Ishikawa (cell line): ENCODE results near the gene SLC24A3.

Source experiments
- CEBPB ChIP-seq: IDR thresholded peaks from 2 replicates; pipeline ENCODE4 v1.6.1; 2012
- CREB1 ChIP-seq: IDR thresholded peaks from 2 replicates; pipeline ENCODE4 v1.6.1; 2012; ENCODE audit warnings: low read depth
- EGR1 ChIP-seq: IDR thresholded peaks from 2 replicates; pipeline ENCODE4 v1.6.1; 2012
- EP300 ChIP-seq: IDR thresholded peaks from 2 replicates; pipeline ENCODE4 v1.6.1; 2012; ENCODE audit warnings: borderline replicate concordance
- FOXM1 ChIP-seq: IDR thresholded peaks from 2 replicates; pipeline ENCODE4 v1.6.1; 2012; ENCODE audit warnings: low read depth, borderline replicate concordance
- NFIC ChIP-seq: IDR thresholded peaks from 2 replicates; pipeline ENCODE4 v1.6.1; 2012
- RAD21 ChIP-seq: IDR thresholded peaks from 2 replicates; pipeline ENCODE4 v1.6.1; 2012; ENCODE audit warnings: low read depth
- TAF1 ChIP-seq: IDR thresholded peaks from 2 replicates; pipeline ENCODE4 v1.6.1; 2012; ENCODE audit warnings: low read depth, mild to moderate bottlenecking
- TCF12 ChIP-seq: IDR thresholded peaks from 2 replicates; pipeline ENCODE4 v1.6.1; 2012; ENCODE audit warnings: low read depth
- TEAD4 ChIP-seq: IDR thresholded peaks from 2 replicates; pipeline ENCODE4 v1.6.1; 2012
- YY1 ChIP-seq: IDR thresholded peaks from 2 replicates; pipeline ENCODE4 v1.6.1; 2012; ENCODE audit warnings: low read depth
- ZBTB7A ChIP-seq: IDR thresholded peaks from 2 replicates; pipeline ENCODE4 v1.6.1; 2012; ENCODE audit warnings: low read depth
- TF ChIP-seq, protein P1 (sequence below): IDR thresholded peaks from 2 replicates; pipeline ENCODE4 v1.6.1; 2012
- TF ChIP-seq, protein P2 (sequence below): IDR thresholded peaks from 2 replicates; pipeline ENCODE4 v1.6.1; 2012; ENCODE audit warnings: low read depth, mild to moderate bottlenecking
- TF ChIP-seq, protein P3 (sequence below): IDR thresholded peaks from 2 replicates; pipeline ENCODE4 v1.6.1; 2012

SLC24A3 gene

GRCh38 chr20:19376451-19377229, 164.2 kb downstream of the SLC24A3 start:
- TF ChIP-seq, protein P1, sequence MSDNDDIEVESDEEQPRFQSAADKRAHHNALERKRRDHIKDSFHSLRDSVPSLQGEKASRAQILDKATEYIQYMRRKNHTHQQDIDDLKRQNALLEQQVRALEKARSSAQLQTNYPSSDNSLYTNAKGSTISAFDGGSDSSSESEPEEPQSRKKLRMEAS: no peak
- TF ChIP-seq TCF12 (no peak), TEAD4 (no peak), NFIC (no peak), EP300 (no peak), TAF1 (no peak), RAD21 (no peak), YY1 (no peak), ZBTB7A (no peak), EGR1 (no peak), FOXM1 (no peak)

GRCh38 chr20:19378058-19378457, 165.6 kb downstream of the SLC24A3 start:
- no peak for TF ChIP-seq EGR1

DNA sequence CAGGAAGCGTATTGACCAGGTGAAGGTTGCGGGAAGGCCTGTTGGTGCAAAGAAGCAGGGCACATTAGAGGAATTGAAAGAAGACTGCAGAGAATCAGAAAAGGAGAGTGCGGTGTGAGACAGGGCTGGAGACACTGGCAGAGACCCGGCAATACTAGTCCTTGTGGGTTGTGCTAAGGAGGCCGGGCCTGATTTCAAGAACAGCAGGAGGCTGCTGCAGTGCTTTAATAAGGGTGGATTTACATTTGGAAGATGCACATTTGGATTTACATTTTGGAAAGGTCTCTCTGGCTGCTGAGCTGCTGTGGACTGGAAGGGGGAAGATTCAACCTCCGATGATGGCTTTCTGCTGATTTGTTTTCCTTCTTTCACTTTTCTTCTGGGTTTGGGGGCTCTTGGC, 167.8 kb downstream of the SLC24A3 start:
- no peak for TF ChIP-seq ZBTB7A
- TF ChIP-seq RAD21: no peak
- no peak for TF ChIP-seq TAF1
- no peak for TF ChIP-seq TCF12
- TF ChIP-seq, protein P1: no peak
- no peak for TF ChIP-seq EP300
- TF ChIP-seq FOXM1: no peak
- TF ChIP-seq, protein P2, sequence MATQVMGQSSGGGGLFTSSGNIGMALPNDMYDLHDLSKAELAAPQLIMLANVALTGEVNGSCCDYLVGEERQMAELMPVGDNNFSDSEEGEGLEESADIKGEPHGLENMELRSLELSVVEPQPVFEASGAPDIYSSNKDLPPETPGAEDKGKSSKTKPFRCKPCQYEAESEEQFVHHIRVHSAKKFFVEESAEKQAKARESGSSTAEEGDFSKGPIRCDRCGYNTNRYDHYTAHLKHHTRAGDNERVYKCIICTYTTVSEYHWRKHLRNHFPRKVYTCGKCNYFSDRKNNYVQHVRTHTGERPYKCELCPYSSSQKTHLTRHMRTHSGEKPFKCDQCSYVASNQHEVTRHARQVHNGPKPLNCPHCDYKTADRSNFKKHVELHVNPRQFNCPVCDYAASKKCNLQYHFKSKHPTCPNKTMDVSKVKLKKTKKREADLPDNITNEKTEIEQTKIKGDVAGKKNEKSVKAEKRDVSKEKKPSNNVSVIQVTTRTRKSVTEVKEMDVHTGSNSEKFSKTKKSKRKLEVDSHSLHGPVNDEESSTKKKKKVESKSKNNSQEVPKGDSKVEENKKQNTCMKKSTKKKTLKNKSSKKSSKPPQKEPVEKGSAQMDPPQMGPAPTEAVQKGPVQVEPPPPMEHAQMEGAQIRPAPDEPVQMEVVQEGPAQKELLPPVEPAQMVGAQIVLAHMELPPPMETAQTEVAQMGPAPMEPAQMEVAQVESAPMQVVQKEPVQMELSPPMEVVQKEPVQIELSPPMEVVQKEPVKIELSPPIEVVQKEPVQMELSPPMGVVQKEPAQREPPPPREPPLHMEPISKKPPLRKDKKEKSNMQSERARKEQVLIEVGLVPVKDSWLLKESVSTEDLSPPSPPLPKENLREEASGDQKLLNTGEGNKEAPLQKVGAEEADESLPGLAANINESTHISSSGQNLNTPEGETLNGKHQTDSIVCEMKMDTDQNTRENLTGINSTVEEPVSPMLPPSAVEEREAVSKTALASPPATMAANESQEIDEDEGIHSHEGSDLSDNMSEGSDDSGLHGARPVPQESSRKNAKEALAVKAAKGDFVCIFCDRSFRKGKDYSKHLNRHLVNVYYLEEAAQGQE: no peak
- TF ChIP-seq, protein P3, sequence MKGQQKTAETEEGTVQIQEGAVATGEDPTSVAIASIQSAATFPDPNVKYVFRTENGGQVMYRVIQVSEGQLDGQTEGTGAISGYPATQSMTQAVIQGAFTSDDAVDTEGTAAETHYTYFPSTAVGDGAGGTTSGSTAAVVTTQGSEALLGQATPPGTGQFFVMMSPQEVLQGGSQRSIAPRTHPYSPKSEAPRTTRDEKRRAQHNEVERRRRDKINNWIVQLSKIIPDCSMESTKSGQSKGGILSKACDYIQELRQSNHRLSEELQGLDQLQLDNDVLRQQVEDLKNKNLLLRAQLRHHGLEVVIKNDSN: no peak
- TF ChIP-seq CREB1: no peak
- no peak for TF ChIP-seq CEBPB

GRCh38 chr20:19381947-19382346, 169.5 kb downstream of the SLC24A3 start:
- TF ChIP-seq TEAD4 (no peak), TCF12 (no peak), EGR1 (no peak), NFIC (no peak), CREB1 (no peak), ZBTB7A (no peak), YY1 (no peak), CEBPB (no peak), EP300 (no peak), RAD21 (no peak), TAF1 (no peak), FOXM1 (no peak)
- TF ChIP-seq, protein P1: no peak
- TF ChIP-seq, protein P3: no peak
- TF ChIP-seq, protein P2: no peak

GRCh38 chr20:19382386-19383340, 170.2 kb downstream of the SLC24A3 start:
- TF ChIP-seq EP300 (no peak), CREB1 (no peak), TEAD4 (no peak), TCF12 (no peak), ZBTB7A (no peak), RAD21 (no peak), CEBPB (no peak), TAF1 (no peak), NFIC (no peak), YY1 (no peak), FOXM1 (no peak), EGR1 (no peak)
- TF ChIP-seq, protein P1: no peak
